Thyroid gland (tissue), 4 donors: ENCODE results near the gene SENP2.

Source experiments
- CTCF ChIP-seq, 6 experiments: fragments of 200-600 bp in 3 of 6; fragments of 450-650 bp in 3 of 6; sonication (generic) in 3 of 6; IDR thresholded peaks; one replicate each; pipeline ENCODE4 v1.5.1; 2016 to 2019; ENCODE audit warnings: antibody characterized with exemption in 6 of 6, mild to moderate bottlenecking in 2 of 6, inconsistent platforms in 1 of 6, moderate library complexity in 1 of 6
- POLR2A ChIP-seq, 2 donors: fragments of 450-650 bp; IDR thresholded peaks; one replicate each; pipeline ENCODE4 v1.6.1; 2017; ENCODE audit warnings: antibody characterized with exemption in 2 of 2, mild to moderate bottlenecking in 2 of 2, moderate library complexity in 1 of 2

- TF ChIP-seq CTCF (IDR thresholded peaks at IDR 0.05) (no peak), POLR2A (IDR thresholded peaks at IDR 0.05) (no peak)
Observed at GRCh38 chr3:185586686-185587039, 568 bp downstream of the SENP2 start.
